Measurements from ENCODE around the gene GJC1. TPM values are rescaled to one million over a fixed set of nuclear protein-coding genes. Genes with fewer than 3 reads are reported as not detected.
A peak's percentile ranks its signal among the peaks of the same experiment; 100 is the strongest.

GJC1 gene
- total RNA-seq, 1 donor from 2014 or later = 3.0 TPM

DNA sequence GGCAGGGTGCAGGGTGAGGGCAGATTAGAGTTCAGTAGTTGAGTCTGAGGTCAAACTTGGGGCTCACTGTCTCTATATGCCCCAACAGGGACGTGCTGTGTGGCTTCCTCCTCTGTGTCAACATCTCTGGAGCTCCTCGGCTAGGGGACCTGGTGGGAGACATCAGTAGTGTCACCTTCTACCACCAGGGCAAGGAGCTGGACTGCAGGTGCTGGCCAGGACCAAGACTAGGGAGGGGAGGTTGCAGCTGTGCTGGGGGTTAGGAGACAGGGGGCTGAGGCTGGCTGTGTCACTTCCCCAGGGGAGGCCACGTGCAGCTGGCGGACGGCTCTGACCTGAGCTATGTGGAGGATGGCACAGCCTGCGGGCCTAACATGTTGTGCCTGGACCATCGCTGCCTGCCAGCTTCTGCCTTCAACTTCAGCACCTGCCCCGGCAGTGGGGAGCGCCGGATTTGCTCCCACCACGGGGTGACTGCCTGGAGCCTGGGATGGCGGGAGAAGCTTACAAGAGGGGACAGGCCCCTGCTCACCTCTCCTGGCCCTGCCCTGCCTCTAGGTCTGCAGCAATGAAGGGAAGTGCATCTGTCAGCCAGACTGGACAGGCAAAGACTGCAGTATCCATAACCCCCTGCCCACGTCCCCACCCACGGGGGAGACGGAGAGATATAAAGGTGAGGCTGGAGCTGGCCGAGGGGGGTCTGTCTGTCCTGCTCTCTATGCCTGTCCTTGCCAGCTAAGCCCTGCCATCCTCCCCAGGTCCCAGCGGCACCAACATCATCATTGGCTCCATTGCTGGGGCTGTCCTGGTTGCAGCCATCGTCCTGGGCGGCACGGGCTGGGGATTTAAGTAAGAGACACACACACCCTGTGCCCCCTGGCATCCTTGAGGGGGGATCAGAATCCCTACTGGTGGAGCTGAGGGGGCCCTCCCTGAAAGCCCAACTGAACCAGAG, 52.4 kb downstream of the GJC1 start:
- no peak for DNase-seq (ENCODE audit: low read depth in 2 of 2)

DNA sequence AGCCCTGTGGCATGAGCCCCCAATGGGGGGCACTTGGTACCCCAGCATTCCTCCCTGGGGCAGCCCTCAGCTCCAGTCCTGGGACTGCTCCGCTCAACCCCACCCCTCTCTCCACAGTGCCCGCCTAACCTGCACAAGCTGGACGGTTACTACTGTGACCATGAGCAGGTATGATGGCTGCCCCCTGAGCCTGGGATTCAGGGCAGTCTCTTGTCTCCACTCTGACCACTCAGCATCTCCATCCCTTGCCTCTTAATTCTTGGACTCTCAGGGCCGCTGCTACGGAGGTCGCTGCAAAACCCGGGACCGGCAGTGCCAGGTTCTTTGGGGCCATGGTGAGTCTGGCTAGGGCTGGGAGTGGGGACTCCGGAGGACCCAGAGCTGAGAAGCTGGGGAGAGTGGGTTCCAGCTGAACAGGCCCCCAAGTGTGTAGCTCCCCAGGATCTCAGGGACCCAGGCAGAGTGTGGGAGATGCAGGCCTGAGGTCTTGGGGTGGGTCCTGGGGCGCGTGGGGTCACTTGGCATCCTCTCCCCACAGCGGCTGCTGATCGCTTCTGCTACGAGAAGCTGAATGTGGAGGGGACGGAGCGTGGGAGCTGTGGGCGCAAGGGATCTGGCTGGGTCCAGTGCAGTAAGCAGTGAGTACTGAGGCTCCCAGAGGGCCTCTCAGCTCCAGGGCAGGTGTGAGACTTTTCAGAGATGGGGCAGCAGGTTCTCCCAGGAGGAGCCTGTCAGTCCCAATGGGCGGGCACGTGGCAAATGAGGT, 53.3 kb downstream of the GJC1 start:
- DNase-seq (ENCODE audit: low read depth in 2 of 2) = no peak

DNA sequence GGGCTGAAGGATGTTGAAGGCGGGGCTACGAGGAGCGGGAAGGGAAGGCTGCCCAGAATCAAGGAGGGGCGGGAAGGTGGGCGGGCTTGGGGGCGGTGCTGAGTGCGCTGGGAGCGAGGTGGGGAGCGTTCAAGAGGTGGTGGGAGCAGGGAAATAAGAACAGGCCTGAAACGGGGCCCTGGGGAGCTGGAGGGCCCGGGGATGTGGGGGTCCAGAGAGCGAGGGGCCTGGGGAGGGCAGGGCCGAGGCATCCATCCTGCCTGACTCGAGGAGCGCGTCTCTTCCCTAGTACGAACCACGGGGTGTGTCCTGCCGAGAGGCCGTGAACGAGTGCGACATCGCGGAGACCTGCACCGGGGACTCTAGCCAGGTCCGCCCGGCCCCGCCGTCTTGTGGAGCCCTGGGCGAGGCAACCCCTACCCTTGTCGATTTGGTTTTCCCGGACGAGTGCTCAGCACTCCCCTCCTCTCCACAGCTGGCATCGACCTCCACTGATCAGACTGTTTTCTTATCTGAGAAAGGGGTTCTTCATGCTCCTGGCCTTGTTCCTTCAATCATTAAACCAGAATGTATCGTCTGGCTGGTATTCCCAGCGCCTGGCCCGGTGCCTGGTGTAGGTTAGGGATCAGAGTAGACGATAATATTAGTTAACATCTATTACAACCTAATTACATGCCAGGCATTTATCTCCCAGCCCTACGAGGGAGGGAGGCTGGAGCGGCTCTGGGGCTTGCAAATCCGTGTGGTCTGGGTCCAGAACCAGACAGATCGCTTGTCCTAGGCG, 54.1 kb downstream of the GJC1 start:
- DNase-seq (ENCODE audit: low read depth in 2 of 2) = no peak

DNA sequence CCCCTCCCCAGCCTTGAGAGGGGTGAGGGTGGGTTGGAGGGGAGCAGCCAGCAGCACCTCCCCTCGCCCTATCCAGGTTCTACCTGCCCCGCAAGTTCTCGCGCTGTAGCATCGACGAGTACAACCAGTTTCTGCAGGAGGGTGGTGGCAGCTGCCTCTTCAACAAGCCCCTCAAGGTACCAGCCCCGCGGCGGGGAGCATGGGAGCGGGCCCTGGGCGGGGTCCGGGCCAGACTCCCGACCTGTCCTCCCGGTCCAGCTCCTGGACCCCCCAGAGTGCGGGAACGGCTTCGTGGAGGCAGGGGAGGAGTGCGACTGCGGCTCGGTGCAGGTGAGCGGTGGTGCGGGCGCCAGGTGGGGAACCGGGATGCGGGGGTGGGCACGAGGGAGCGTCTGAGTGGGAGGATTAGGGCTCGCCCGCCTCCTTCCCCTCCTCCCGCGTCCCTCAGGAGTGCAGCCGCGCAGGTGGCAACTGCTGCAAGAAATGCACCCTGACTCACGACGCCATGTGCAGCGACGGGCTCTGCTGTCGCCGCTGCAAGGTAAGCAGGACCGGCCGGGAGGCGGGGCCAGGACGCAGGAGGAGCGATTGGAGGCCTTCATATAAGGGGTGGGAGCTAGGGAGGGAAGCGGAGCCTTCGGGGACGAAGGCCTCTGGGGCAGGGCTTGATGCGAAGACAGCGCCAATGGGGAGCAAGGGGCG, 54.8 kb downstream of the GJC1 start:
- peak; percentile 90 to 98 for DNase-seq (ENCODE audit: low read depth in 2 of 2)

DNA sequence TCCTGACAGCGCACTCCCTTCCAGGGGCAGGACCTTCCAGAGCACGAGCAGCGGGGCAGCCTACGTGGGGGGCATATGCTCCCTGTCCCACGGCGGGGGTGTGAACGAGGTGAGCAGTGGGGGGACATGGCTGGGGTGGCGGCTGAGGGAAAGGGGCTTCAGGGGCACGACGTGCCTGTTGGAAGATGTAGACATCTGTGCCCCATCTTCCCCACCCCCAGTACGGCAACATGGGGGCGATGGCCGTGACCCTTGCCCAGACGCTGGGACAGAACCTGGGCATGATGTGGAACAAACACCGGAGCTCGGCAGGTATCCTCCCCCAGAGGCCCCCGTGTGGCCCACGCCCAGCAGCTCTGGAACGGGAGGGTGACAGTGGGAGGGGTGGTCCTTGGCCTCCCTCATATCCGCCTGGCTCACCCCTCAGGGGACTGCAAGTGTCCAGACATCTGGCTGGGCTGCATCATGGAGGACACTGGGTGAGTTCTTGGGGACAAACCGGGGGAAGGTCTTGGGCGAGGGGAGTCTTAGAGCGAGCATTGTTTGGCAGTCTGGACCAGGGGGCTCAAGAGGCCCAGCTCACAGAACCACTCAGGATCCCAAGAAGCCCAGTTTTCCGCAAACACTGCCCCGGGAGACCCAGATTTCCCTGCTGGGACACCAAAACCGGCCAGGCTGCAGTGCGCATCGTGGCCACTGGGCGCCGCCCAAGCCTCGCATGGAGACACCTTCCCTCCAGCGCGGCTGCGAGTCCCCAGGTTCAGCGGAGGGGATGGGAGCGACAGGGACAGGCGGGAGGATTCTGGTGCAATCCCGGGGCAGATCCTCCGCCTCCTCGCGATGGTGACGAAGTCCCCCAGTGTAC, 55.6 kb downstream of the GJC1 start:
- DNase-seq (ENCODE audit: low read depth in 2 of 2) = peak; percentile 36 to 67

DNA sequence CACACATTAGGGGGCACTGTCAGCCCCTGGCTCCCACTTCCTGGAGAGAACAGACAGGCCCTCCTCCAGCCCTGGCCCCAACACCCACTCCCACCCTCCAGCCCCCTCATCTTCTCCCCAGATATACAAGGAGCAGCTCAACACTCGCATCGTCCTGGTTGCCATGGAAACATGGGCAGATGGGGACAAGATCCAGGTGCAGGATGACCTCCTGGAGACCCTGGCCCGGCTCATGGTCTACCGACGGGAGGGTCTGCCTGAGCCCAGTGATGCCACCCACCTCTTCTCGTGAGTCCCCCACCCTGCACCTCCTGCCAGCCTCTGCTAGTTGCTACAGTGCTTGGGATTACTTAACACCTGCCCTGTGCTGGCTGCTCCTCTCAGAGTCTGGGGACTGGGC, 56.9 kb downstream of the GJC1 start:
- DNase-seq (ENCODE audit: low read depth in 2 of 2) = no peak

DNA sequence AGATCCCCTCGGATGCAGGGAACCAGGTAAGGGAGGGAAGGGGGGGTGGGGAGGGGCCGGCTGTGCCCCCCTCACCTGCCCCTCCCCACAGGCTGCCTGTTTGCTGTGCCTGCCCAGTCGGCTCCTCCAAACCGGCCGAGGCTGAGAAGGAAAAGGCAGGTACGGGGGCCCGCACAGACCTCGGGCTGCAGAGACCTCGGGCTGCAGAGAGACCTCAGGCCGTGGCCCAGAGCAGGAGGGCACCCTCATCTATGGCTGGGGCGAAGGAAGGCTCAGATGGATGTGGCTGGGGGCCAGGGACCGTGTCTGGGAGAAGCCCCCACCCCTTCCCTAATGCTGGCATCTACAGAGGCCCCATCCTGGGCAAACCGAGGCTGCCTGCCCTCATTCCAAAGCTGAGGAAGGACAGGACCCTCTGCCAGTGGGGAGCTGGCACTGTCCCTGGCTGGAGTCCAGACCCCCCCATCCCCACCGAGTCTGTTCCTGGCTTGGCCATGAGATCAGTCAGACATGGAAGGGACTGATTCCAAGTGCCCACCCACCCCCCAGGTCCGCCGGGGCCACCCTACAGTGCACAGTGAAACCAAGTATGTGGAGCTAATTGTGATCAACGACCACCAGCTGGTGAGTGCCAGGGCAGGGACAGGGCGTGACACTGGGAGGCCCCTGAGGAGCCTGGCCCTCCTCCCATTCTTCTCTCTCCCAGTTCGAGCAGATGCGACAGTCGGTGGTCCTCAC, 57.6 kb downstream of the GJC1 start:
- no peak for DNase-seq (ENCODE audit: low read depth in 2 of 2)

DNA sequence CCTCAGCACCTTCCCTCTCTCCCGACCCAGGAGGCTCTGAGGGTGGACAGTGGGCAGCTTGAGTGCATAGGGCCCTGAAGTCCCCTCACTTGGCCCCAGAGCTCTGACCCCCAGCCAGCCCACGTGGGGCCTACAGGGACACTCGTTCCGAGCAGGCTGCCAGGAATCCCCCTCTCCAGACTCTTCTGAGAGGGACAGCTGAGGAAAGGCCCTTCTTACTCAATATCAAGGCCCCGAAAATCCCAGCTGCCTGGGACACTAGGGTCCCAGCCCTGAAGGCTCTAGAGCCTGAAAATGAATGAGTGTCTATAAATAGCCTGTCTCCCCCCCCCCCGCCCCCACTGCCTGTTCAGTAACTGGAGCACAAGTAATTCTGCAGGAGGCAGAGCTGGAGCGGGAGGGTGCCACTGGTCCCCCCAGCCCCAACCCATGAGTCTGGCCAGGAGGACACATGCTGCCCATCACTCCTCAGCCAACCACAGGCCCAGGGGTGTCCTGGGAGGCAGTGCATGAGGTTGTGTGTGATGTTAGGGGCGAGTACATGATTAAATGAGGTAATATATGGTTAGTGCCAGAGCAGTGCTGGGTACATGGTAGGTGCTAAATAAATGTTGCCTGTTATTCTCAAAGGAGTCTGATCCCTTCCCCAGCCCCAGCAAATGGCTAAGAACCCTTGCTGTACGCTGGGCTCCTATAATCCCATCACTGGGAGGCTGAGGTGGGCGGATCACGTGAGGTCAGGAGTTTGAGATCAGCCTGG, 59.7 kb downstream of the GJC1 start:
- no peak for DNase-seq (ENCODE audit: low read depth in 2 of 2)

DNA sequence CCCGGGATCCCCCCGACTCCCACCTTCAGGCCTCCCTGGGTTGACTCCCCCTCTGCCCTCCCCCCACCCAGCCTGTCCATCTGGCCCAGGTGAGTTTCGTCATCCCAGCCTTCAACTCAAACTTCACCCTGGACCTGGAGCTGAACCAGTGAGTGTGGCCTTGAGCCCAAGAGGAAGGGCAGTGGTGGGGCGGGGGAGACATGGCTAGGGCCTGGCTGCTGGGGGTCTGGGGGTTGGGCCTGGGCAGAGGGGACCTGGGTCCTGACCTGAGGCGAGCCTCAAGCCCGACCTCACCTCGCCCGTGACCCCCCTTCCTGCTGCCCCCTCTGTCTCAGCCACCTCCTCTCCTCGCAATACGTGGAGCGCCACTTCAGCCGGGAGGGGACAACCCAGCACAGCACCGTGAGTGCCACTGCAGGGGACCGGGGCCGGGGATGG, 60.4 kb downstream of the GJC1 start:
- no peak for DNase-seq (ENCODE audit: low read depth in 2 of 2)

DNA sequence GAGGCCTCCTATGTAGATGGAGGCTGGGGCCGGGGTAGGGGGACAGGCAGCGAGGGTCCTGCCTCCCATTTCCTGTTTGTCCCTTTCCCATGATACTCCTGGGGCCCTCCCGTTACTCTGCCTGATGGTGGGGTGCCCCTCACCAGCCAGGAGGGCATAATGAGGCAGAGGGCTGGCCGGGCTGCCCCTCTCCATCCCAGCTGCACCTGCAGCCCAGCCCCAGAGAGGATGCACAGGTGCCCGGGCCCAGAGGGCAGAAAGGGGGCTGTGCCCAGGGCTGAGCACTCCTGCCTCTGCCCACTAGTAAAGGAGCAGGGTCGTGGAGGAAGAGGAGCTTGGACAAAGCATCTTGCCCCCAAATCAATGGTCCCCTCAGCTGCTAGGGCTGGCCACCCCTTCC, 60.9 kb downstream of the GJC1 start:
- DNase-seq (ENCODE audit: low read depth in 2 of 2) = no peak

DNA sequence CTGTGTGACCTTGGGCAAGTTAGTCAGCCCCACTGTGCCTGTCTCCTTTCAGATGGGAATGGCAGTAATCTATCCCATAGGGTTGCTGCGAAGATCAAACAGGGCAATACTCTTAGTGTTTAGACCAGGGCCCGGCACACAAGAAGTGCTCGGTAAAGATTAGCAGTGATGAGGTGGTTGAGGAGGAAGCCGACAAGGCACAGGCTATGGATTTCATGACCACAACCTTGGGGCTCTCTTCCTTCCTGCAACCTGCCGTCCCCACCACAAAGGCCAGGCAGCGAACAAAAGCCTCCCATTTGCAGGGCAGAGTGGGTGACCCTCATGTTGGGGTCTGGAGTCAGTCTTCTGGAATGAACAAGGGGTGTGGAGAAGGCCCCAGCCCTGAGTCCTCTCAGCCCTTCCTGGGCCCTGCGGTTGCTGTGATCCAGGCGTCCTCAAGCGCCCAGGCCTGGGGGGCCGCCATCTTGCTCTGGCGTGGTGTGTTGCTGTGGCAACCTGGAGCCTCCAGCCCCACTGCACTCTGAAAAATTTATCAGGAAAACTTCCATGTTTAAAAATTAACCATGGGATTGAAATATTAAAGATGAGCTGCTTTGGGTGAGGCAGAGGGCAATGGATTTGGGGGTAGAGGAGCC, 61.5 kb downstream of the GJC1 start:
- no peak for DNase-seq (ENCODE audit: low read depth in 2 of 2)

DNA sequence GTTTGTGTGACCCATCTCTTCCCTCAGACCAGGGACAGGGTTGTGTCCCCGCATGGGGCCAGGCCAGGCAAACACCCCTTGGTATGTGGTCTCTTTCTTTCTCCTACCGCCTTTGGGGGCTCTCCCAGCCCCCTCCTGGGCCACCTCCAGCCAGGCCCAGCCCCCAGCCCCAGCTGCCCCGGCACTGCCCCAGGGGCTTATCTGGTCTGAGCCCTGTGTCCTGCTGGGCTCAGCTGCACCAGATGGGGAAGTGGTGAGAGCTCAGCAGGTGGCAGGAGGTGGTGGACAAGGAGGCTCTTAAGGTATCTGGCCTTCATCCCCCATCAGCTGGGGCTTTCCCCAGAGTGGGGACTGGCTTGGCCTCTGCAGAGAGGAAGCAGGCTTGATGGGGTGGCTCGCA, 62.6 kb downstream of the GJC1 start:
- DNase-seq (ENCODE audit: low read depth in 2 of 2) = no peak

DNA sequence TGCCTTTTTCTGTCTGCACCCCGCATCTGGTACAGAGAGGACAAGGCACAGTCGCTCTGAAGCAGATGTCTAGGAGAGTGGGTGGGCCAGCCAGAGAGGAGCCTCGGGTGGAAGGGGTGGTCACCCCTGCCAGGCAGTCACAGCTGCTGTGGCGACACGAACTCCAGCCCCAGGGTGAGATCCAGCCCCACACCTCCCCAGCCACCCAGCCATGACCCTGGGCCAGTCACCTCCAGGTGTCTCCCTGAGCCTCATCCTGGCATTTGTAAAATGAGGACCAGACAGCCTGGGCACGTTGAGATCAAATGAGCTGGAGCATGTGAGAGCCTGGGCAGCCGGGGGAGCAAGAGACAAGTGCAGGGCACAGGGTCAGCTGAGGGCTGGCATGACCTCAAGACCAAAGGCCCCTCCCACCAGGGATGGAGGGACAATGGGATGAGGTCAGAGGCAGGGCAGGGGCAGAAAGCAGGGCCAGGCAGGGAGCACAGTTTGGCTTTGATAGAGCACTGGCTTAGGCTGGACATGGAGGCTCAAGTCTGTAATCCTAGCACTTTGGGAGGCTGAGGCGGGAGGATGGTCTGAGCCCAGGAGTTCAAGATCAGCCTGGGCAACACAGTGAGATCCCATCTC, 63.6 kb downstream of the GJC1 start:
- no peak for DNase-seq (ENCODE audit: low read depth in 2 of 2)

DNA sequence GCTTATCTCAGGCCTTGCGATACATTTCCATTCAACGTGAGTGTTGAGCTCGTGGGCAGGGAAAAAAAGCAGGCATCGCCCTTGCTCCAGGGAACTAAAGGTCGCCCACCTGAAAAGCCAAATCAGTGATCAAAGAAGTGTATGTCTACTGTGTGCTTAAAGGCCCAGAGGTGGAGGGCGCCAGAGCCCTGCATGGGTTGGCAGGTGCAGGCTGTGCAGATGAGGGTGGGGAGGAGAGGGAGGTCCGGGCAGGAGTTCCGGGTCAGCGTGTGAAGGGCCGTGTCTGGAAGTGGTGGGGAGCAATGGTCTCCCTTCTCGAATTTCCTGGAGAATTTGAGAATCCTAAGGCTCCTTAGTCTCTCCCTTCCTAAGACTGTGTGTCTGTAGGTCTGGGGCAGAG, 64.1 kb downstream of the GJC1 start:
- no peak for DNase-seq (ENCODE audit: low read depth in 2 of 2)

DNA sequence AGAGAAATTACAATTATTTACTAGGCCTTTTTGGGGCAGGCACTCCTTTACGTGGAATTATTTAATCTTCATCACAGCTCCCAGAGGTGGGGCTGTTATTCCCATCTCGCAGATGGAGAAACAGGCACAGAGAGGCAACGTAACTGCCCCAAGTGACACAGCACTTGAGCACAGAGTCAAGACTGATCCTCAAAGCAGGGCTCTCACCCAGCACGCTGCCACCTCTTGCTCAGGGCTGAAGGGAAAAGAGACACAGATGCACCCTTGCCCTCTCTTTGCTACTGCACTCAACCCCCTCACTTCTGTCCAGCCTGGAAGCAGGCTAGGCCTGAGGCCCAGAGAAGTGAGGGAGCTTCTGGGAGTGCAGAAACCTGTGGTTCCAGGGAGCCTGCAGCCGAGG, 66.9 kb downstream of the GJC1 start:
- no peak for DNase-seq (ENCODE audit: low read depth in 2 of 2)

DNA sequence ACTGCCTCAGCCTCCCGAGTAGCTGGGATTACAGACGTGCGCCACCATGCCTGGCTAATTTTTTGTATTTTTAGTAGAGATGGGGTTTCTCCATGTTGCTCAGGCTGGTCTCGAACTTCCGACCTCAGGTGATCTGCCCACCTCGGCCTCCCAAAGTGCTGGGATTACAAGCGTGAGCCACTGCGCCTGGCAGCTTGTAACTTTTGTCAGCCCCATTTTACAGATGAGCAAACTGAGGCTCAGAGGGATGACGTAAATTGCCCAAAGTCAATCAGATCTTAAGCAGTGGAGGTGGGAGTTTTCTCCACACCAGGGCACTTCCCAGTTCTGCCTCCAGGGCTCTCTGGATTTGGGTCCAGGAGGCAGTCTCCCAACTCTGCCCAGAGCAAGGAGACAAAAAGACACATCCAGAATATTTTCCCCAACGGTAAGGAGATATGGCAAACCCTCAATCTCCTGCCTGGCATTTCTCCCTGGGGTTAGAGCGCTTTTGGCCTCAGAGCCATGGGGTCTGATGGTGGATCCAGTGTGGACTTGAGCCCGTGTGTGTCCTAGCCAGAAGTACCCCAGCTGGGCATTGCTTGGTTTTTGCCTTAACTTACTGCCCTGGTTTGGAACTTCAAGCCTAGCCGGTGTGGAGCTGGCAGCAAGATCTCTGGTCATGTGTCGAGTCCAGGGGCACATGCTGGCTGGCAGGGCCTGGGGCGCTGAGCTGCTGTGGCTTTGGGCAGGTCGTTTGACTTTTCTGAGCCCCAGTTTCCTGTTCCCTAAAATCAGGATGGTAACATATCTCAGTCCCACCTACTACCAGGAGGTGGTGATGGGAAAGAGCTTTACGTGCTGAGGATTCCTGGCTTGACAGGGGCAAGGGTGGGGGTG, 67.9 kb downstream of the GJC1 start:
- DNase-seq (ENCODE audit: low read depth in 2 of 2) = no peak

Measured in dermis microvascular lymphatic vessel endothelial cell (primary cell).